Measurements from ENCODE around the gene TACC3.

TACC3 gene

GRCh38 chr4:1788254-1788973 is 67.1 kb downstream of the TACC3 start:
- peaks cover 44% of the 10 kb centered on the region for H3K27me3 ChIP-seq
- H3K27ac ChIP-seq = no peak overlapping the region
- no peak overlapping the region for H3K4me3 ChIP-seq (ENCODE audit: low read depth in 1 of 2, low read length in 1 of 2)
- H3K9me3 ChIP-seq = no peaks in the 10 kb centered on the region
- H3K36me3 ChIP-seq = no peaks in the 10 kb centered on the region
- peaks cover 7 to 8% of the 10 kb centered on the region in 2 experiments for H3K4me1 ChIP-seq (ENCODE audit: control insufficient read depth in 1 of 2, insufficient read depth in 1 of 2, low read depth in 1 of 2, low read length in 1 of 2)
- TF ChIP-seq CTCF (IDR thresholded peaks at IDR 0.05) = no peak

GRCh38 chr4:1789552-1789951 is 68.2 kb downstream of the TACC3 start:
- no peak overlapping the region for H3K4me3 ChIP-seq (ENCODE audit: low read depth in 1 of 2, low read length in 1 of 2)
- H3K36me3 ChIP-seq = no peaks in the 10 kb centered on the region
- H3K27ac ChIP-seq = no peak overlapping the region
- TF ChIP-seq CTCF (IDR thresholded peaks at IDR 0.05) = no peak
- H3K27me3 ChIP-seq = peaks cover 56% of the 10 kb centered on the region
- peaks cover 7 to 16% of the 10 kb centered on the region in 2 experiments for H3K4me1 ChIP-seq (ENCODE audit: control insufficient read depth in 1 of 2, insufficient read depth in 1 of 2, low read depth in 1 of 2, low read length in 1 of 2)
- H3K9me3 ChIP-seq = no peaks in the 10 kb centered on the region

- no peak for TF ChIP-seq CTCF (IDR thresholded peaks at IDR 0.05)
- no peak overlapping the region for H3K4me3 ChIP-seq (ENCODE audit: low read depth in 1 of 2, low read length in 1 of 2)
- H3K4me1 ChIP-seq (ENCODE audit: control insufficient read depth in 1 of 2, insufficient read depth in 1 of 2, low read depth in 1 of 2, low read length in 1 of 2) = peaks cover 7 to 21% of the 10 kb centered on the region in 2 experiments
- H3K36me3 ChIP-seq = no peaks in the 10 kb centered on the region
- H3K9me3 ChIP-seq = no peaks in the 10 kb centered on the region
- no peak overlapping the region for H3K27ac ChIP-seq
- H3K27me3 ChIP-seq = peaks cover 60% of the 10 kb centered on the region
Measured at GRCh38 chr4:1790005-1790404, 68.7 kb downstream of the TACC3 start.

- H3K4me3 ChIP-seq (ENCODE audit: low read depth in 1 of 2, low read length in 1 of 2) = no peak overlapping the region
- no peak for TF ChIP-seq CTCF (IDR thresholded peaks at IDR 0.05)
Measured at GRCh38 chr4:1792158-1792831, 71.0 kb downstream of the TACC3 start.

GRCh38 chr4:1792832-1793495 is 71.6 kb downstream of the TACC3 start, which contains the start of gene FGFR3:
TSS of gene FGFR3 (plus strand) at chr4:1793293. CDS start at chr4:1793935, 642 bp downstream.
- no peak for TF ChIP-seq CTCF (IDR thresholded peaks at IDR 0.05)
- Histone ChIP-seq H3K27me3 (peaks cover 90% of the 10 kb centered on the region), H3K4me3 (ENCODE audit: low read depth in 1 of 2, low read length in 1 of 2) (no peak within 1 kb of the TSS)

More at GRCh38 chr4:1792158-1792831, 71.0 kb downstream of the TACC3 start:
- Histone ChIP-seq H3K4me1 (ENCODE audit: control insufficient read depth in 1 of 2, insufficient read depth in 1 of 2, low read depth in 1 of 2, low read length in 1 of 2) (peaks cover 7 to 24% of the 10 kb centered on the region in 2 experiments), H3K36me3 (no peaks in the 10 kb centered on the region), H3K27ac (no peak overlapping the region), H3K27me3 (peaks cover 83% of the 10 kb centered on the region), H3K9me3 (no peaks in the 10 kb centered on the region)

More at GRCh38 chr4:1792832-1793495, 71.6 kb downstream of the TACC3 start, which contains the start of gene FGFR3:
- Histone ChIP-seq H3K36me3 (no peaks in the 10 kb centered on the region), H3K4me1 (ENCODE audit: control insufficient read depth in 1 of 2, insufficient read depth in 1 of 2, low read depth in 1 of 2, low read length in 1 of 2) (peaks cover 7 to 24% of the 10 kb centered on the region in 2 experiments), H3K27ac (no peak within 1 kb of the TSS), H3K9me3 (no peaks in the 10 kb centered on the region)

Measured in neutrophil (primary cell).